OCI-LY1 (cell line): ENCODE data around the gene HEY2.

Source experiments
- EZH2 ChIP-seq: fragments of 200-600 bp; sonication (generic), shearing (Covaris generic); IDR thresholded peaks from 2 replicates; pipeline ENCODE4 v1.8.0; 2017; ENCODE audit warnings: borderline replicate concordance, mixed run types, mild to moderate bottlenecking, antibody characterized with exemption, low read length, moderate library complexity, mixed read lengths
- TF ChIP-seq, protein P1 (sequence below): fragments of 200-600 bp; sonication (generic), shearing (Covaris generic); IDR thresholded peaks from 2 replicates; pipeline ENCODE4 v1.5.1; 2017; ENCODE audit warnings: mild to moderate bottlenecking, antibody characterized with exemption, low read length, moderate library complexity, mixed read lengths

DNA sequence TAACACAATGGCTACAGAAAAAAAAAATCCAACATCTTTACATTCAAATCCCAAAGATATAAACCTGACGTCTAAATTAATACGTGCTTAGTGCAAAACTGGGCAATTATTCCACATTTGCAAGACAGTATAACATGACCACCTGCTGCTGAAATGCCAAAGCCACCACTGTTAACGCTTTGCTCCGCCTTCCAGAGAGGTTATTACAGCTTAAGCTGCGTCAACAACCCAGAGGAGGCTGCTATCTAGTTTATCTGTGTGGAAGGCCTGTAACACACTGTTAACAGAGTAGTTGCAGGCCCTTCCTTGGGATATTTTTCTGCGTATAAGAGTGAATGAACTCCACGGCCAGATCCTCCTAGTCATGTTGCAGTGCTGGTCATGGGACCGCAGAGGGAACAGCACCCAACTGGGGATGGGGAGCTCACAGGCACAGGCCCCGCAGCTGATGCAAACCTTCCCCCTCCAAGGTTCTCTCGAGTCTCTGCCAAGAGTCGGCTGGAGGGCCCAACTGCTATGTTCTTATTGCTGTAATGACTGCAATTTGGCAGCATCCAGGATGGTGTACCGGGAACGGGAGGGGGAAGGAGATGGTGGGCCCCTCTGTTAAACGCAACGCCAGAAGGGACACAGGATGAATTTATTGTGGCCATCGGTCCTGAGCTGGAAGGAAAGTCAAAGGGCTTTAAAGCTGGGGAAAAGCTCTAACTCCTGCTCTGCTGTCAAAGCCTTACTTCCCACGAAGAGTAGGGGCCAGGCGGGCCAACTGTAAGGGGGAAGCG lies 40.3 kb downstream of the HEY2 start:
- TF ChIP-seq, protein P1, sequence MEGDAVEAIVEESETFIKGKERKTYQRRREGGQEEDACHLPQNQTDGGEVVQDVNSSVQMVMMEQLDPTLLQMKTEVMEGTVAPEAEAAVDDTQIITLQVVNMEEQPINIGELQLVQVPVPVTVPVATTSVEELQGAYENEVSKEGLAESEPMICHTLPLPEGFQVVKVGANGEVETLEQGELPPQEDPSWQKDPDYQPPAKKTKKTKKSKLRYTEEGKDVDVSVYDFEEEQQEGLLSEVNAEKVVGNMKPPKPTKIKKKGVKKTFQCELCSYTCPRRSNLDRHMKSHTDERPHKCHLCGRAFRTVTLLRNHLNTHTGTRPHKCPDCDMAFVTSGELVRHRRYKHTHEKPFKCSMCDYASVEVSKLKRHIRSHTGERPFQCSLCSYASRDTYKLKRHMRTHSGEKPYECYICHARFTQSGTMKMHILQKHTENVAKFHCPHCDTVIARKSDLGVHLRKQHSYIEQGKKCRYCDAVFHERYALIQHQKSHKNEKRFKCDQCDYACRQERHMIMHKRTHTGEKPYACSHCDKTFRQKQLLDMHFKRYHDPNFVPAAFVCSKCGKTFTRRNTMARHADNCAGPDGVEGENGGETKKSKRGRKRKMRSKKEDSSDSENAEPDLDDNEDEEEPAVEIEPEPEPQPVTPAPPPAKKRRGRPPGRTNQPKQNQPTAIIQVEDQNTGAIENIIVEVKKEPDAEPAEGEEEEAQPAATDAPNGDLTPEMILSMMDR, result no peak
- no peak for TF ChIP-seq EZH2
